ENCODE data around the gene KIF18A. TPM values are rescaled to one million over a fixed set of nuclear protein-coding genes. Genes with fewer than 3 reads are reported as not detected.
"Not testable (repeated sequence)": the region's sequence is repeated elsewhere in the genome, so short reads cannot be mapped to it uniquely, and the experiment has no call there.

The KIF18A gene
- total and polyA plus RNA-seq, 10 donors, result 0.54 to 6.6 (median 1.9) TPM

DNA sequence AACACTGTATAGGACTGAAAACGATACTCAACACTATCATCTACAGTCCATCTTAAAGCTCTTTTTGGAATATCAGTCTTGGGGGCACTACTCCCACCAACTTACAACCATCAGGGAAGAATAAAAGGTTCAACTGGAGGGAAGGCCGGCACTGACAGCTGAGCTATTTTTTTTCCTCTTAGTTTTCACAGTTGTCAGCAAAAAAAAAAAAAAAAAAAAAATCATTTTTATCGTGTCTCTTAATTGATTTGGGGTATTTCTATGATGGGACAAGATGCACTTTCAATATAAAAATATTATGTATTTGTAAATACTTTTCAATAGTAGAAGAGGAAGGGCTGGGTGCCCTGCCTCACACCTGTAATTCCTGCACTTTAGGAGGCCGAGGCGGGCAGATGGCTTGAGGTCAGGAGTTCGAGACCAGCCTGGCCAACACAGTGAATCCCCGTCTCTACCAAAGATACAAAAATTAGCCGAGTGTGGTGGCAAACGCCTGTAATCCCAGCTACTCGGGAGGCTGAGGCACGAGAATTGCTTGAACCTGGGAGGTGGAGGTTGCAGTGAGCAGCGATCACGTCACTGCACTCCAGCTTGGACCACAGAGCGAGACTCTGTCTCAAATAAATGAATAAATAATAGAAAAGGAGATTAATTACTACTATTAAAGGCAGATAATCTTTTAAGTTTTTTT, 1.5 kb downstream of the KIF18A start:
- Histone ChIP-seq H3K4me3 (peak overlapping the region in 5 of 8 donors; percentile 56 to 74 (median 64)), H3K9me3 (no peaks in the 10 kb centered on the region), H3K4me1 (peaks cover 16 to 62% (median 42%) of the 10 kb centered on the region in 6 donors), H3K27ac (no peak overlapping the region), H3K36me3 (no peaks in the 10 kb centered on the region), H3K27me3 (replicated peaks in 1 of 7) (no peaks in the 10 kb centered on the region)
- TF ChIP-seq, protein P1, sequence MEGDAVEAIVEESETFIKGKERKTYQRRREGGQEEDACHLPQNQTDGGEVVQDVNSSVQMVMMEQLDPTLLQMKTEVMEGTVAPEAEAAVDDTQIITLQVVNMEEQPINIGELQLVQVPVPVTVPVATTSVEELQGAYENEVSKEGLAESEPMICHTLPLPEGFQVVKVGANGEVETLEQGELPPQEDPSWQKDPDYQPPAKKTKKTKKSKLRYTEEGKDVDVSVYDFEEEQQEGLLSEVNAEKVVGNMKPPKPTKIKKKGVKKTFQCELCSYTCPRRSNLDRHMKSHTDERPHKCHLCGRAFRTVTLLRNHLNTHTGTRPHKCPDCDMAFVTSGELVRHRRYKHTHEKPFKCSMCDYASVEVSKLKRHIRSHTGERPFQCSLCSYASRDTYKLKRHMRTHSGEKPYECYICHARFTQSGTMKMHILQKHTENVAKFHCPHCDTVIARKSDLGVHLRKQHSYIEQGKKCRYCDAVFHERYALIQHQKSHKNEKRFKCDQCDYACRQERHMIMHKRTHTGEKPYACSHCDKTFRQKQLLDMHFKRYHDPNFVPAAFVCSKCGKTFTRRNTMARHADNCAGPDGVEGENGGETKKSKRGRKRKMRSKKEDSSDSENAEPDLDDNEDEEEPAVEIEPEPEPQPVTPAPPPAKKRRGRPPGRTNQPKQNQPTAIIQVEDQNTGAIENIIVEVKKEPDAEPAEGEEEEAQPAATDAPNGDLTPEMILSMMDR (IDR thresholded peaks at IDR 0.05 in 8 of 11, conservative IDR thresholded peaks at IDR 0.05 in 3 of 11), result no peak
- no peak for TF ChIP-seq POLR2AphosphoS5 (IDR thresholded peaks at IDR 0.05)
- TF ChIP-seq POLR2A (IDR thresholded peaks at IDR 0.05), result no peak
- 81 to 88% (median 86%) methylated on average over 14 of the region's 14 CpGs for whole genome bisulfite sequencing, 5 donors
- DNase-seq, result peak; percentile 59
- intact Hi-C loops (cut with DNase I; ENCODE audit: low total_unique reads), result no loop called here

DNA sequence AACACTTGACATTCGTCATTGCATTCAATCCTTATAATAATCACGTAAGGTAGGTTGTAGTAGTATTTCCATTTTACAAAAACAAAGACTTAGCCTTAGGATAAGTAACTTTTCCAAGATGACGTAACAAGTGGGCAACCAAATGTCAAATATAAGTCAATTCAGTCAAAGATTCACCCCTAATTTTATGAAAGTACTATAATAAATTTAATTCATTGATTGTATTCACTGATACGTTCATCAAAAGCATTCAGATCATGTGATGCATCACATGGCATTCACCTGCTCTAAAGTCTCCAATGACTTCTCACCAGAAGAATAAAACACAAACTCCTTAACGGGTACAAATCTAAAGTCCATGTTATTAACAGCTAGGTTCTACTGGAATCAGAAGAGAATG, 2.1 kb downstream of the KIF18A start:
- H3K4me3 ChIP-seq, result no peak overlapping the region
- DNase-seq, result no peak
- H3K27ac ChIP-seq, result no peak overlapping the region
- peaks cover 16 to 55% (median 36%) of the 10 kb centered on the region in 6 donors for H3K4me1 ChIP-seq
- no peaks in the 10 kb centered on the region for H3K9me3 ChIP-seq
- no peaks in the 10 kb centered on the region for H3K36me3 ChIP-seq
- WGBS, 5 donors, result 86 to 91% (median 87%) methylated on average over 5 of the region's 5 CpGs
- no peaks in the 10 kb centered on the region for H3K27me3 ChIP-seq (replicated peaks in 1 of 7)
- intact Hi-C loops (cut with DNase I; ENCODE audit: low total_unique reads), result no loop called here
- TF ChIP-seq POLR2A (IDR thresholded peaks at IDR 0.05) (no peak), POLR2AphosphoS5 (IDR thresholded peaks at IDR 0.05) (no peak)
- TF ChIP-seq, protein P1 (IDR thresholded peaks at IDR 0.05 in 8 of 11, conservative IDR thresholded peaks at IDR 0.05 in 3 of 11), result no peak

DNA sequence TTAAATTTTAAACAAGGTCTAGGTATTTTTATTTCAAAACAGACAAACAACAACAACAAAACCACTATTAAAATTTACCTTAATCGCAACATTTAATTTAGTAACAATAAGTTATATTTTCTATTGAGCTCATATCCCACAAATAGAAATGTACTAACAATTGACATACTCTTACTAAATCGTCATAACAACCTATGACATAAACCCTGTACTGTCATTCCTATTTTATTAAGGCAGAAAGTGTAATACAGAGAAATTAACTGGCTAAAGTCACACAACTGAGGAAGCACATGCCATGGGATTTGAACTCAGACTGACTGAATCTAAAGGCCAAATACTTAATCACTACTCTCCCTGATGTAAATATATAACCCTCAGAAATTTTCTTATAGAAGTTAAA, 3.0 kb downstream of the KIF18A start:
- no peak for DNase-seq
- H3K4me3 ChIP-seq, result no peak overlapping the region
- no peaks in the 10 kb centered on the region for H3K9me3 ChIP-seq
- H3K4me1 ChIP-seq, result peaks cover 15 to 47% (median 30%) of the 10 kb centered on the region in 6 donors
- no peaks in the 10 kb centered on the region for H3K36me3 ChIP-seq
- intact Hi-C loops (cut with DNase I; ENCODE audit: low total_unique reads), result no loop called here
- H3K27me3 ChIP-seq (replicated peaks in 1 of 7), result no peaks in the 10 kb centered on the region
- TF ChIP-seq, protein P1 (IDR thresholded peaks at IDR 0.05 in 8 of 11, conservative IDR thresholded peaks at IDR 0.05 in 3 of 11), result no peak
- TF ChIP-seq POLR2AphosphoS5 (IDR thresholded peaks at IDR 0.05), result no peak
- TF ChIP-seq POLR2A (IDR thresholded peaks at IDR 0.05), result no peak
- 88 to 95% (median 89%) methylated on average over 2 of the region's 2 CpGs for WGBS, 5 donors
- H3K27ac ChIP-seq, result no peak overlapping the region

DNA sequence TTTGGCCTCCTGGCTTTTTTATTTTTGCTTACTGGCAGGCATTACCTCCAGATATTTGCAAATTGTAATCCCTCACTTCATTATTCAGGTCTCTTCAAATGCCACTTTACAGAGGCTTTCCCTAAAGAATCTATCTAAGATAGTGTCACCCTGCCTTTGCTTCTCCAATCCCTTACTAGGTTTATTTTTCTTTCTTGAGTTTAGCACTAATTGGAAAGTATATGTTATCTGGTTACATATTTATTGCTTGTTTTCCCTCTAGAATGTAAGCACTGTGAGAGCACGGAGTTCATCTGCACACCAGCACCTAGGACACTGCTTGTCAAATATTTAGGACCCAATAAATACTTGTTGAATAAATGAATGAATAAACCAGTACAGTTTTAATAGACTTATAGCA, 3.5 kb downstream of the KIF18A start:
- DNase-seq, result no peak
- H3K4me1 ChIP-seq, result peaks cover 9 to 41% (median 25%) of the 10 kb centered on the region in 6 donors
- H3K9me3 ChIP-seq, result no peaks in the 10 kb centered on the region
- H3K27ac ChIP-seq, result no peak overlapping the region
- H3K36me3 ChIP-seq, result no peaks in the 10 kb centered on the region
- TF ChIP-seq POLR2A (IDR thresholded peaks at IDR 0.05) (no peak), POLR2AphosphoS5 (IDR thresholded peaks at IDR 0.05) (no peak)
- no peak overlapping the region for H3K4me3 ChIP-seq
- WGBS, 5 donors, result 90 to 100% (median 96%) methylated on average over 1 of the region's 1 CpG
- intact Hi-C loops (cut with DNase I; ENCODE audit: low total_unique reads), result no loop called here
- H3K27me3 ChIP-seq (replicated peaks in 1 of 7), result no peaks in the 10 kb centered on the region

DNA sequence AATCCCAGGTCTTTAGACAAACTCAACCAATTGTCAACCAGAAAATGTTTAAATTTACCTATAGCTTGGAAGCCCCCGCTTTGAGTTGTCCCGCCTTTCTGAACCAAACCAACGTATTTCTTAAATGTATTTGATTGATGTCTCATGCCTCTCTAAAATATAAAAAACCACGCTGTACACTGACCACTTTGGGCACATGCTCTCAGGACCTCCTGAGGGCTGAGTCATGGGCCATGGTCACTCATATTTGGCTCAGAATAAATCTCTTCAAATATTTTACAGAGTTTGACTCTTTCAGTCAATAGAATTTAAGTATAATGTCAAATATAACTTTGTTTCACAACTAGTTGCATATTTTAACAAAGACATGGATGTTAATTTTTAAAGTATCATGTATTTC, 5.7 kb downstream of the KIF18A start:
- 92 to 95% (median 94%) methylated on average over 4 of the region's 4 CpGs for WGBS, 5 donors

More for the DNA sequence above, 5.7 kb downstream of the KIF18A start:
- H3K36me3 ChIP-seq; DNase-seq; H3K4me3 ChIP-seq; intact Hi-C loops (cut with DNase I; ENCODE audit: low total_unique reads); H3K27ac ChIP-seq; H3K9me3 ChIP-seq; H3K27me3 ChIP-seq (replicated peaks in 1 of 7): not testable (repeated sequence)
- H3K4me1 ChIP-seq, result peaks cover 0 to 22% (median 10%) of the 10 kb centered on the region in 6 donors
